Left ventricle myocardium inferior (tissue), 1 donor: ENCODE results near the gene PFN4. TPM values are rescaled to one million over a fixed set of nuclear protein-coding genes. Genes with fewer than 3 reads are reported as not detected.
A peak's percentile ranks its signal among the peaks of the same experiment; 100 is the strongest.
"Not testable (repeated sequence)": the region's sequence is repeated elsewhere in the genome, so short reads cannot be mapped to it uniquely, and the experiment has no call there.

Experiments used
- DNase-seq: peaks from one replicate; pipeline ENCODE4 v3.0.0-alpha.2; 2020
- H3K27ac ChIP-seq: fragments of 200-600 bp; replicated peaks from 2 replicates; pipeline ENCODE4 v1.8.0; 2021
- H3K27me3 ChIP-seq: fragments of 200-600 bp; 2 replicates; pipeline ENCODE4 v1.8.0; 2021; ENCODE audit warnings: low read depth
- H3K36me3 ChIP-seq: fragments of 200-600 bp; 2 replicates; pipeline ENCODE4 v1.8.0; 2021
- H3K4me1 ChIP-seq: fragments of 200-600 bp; 2 replicates; pipeline ENCODE4 v1.8.0; 2021
- H3K4me3 ChIP-seq: fragments of 200-600 bp; 2 replicates; pipeline ENCODE4 v1.8.0; 2021; ENCODE audit warnings: mild to moderate bottlenecking, moderate library complexity
- H3K9me3 ChIP-seq: fragments of 200-600 bp; replicated peaks from 2 replicates; pipeline ENCODE4 v1.8.0; 2021
- intact Hi-C: fragments of 100-400 bp; cut with micrococcal nuclease; formaldehyde crosslinking; loops from one replicate; pipeline ENCODE4 v1.11.0; 2022
- total RNA-seq: library from RNA; stranded (reverse); fragmentation: NEBNext Ultra II Directional; extraction: Animal tissue kit (Norgen Biotek cat#: 25700); gene quantifications from one replicate; pipeline ENCODE4 v1.2.1, GENCODE V29; 2021
- TF ChIP-seq, protein P1 (sequence below): fragments of 200-600 bp; IDR thresholded peaks from 2 replicates; pipeline ENCODE4 v1.8.0; 2021; ENCODE audit warnings: antibody characterized with exemption, mild to moderate bottlenecking, borderline replicate concordance
- donor health status: DM: no; HTN: yes; CAD: no; lungs with severe emphysema.

Gene PFN4
- total RNA-seq, 1 donor from 2014 or later: 0.74 TPM

DNA sequence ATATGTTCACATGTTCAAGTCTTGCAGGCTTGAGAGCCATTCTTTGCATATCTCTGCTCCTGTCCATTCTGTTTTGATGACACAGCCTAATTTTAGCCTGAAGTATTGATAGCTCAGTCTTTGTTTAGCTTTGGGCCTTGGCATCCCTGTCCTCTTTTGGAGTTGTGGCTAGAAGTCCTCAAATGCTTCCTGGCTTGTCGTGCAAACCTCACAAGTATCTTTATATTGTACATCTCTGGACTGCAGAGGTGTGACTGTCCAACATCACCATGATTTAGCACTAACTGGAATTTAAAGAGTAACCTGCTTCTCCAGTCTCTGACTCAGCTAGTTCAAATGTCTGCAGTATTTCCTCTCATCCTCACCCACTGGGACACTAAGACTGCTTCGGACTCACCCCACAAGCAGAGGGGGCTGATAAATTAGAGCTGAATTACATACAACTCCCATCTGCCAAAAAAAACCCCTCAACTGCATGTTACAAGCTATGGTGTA, 11.7 kb downstream of the PFN4 start:
- Histone ChIP-seq H3K9me3 (peaks cover 33% of the 10 kb centered on the region), H3K4me3 (no peak overlapping the region), H3K36me3 (peaks cover 7% of the 10 kb centered on the region), H3K27ac (peak overlapping the region; percentile 65), H3K4me1 (peaks cover 5% of the 10 kb centered on the region), H3K27me3 (no peaks in the 10 kb centered on the region)
- TF ChIP-seq, protein P1, sequence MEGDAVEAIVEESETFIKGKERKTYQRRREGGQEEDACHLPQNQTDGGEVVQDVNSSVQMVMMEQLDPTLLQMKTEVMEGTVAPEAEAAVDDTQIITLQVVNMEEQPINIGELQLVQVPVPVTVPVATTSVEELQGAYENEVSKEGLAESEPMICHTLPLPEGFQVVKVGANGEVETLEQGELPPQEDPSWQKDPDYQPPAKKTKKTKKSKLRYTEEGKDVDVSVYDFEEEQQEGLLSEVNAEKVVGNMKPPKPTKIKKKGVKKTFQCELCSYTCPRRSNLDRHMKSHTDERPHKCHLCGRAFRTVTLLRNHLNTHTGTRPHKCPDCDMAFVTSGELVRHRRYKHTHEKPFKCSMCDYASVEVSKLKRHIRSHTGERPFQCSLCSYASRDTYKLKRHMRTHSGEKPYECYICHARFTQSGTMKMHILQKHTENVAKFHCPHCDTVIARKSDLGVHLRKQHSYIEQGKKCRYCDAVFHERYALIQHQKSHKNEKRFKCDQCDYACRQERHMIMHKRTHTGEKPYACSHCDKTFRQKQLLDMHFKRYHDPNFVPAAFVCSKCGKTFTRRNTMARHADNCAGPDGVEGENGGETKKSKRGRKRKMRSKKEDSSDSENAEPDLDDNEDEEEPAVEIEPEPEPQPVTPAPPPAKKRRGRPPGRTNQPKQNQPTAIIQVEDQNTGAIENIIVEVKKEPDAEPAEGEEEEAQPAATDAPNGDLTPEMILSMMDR: no peak
- intact Hi-C loops: no loop called here
- DNase-seq: no peak

DNA sequence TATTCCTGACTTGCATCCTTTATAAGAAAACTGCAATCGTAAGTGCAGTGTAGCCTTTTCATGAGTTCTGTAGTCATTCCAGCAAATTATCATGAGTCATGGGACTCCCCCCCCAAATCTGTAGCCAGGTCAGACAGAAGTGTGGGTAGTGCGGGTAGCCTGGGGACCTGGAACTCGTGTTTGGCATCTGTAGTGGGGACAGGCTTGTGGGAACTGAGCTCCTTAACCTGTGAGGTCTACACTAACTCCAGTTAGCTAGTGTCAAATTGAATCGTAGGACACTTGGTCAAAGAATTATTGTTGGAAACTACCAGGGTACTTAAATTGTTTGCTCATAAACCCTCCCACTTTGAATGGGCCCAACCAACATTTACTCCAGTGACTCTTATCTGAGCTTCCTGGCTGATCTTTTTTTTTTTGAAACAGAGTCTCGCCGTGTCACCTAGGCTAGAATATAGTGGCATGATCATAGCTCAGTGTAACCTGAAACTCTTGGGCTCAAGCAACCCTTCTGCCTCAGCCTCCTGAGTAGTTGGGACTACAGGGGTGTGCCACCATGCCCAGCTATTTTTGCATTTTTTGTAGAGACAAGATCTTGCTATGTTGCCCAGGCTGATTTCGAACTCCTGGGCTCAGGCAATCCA, 12.4 kb downstream of the PFN4 start:
- Histone ChIP-seq H3K27me3 (no peaks in the 10 kb centered on the region), H3K36me3 (peaks cover 7% of the 10 kb centered on the region), H3K4me3 (no peak overlapping the region), H3K27ac (peak overlapping the region; percentile 65), H3K9me3 (peaks cover 36% of the 10 kb centered on the region), H3K4me1 (peaks cover 5% of the 10 kb centered on the region)
- intact Hi-C loops: no loop called here
- DNase-seq: no peak
- TF ChIP-seq, protein P1: no peak

DNA sequence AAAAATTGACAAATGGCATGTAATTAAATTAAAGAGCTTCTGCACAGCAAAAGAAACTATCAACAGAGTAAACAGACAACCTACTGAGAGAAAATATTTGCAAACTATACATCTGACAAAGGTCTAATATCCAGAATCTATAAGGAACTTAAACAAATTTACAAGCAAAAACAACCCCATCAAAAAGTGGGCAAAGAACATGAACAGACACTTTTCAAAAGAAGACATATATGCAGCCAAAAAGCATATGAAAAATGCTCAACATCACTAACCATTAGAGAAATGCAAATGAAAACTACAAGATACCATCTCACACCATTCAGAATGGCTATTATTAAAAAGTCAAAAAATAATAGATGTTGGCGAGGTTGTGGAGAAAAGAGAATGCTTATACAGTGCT, 13.7 kb downstream of the PFN4 start:
- DNase-seq, H3K27me3 ChIP-seq, H3K4me3 ChIP-seq, H3K27ac ChIP-seq, H3K4me1 ChIP-seq, intact Hi-C loops, H3K36me3 ChIP-seq: not testable (repeated sequence)
- peaks cover 28% of the 10 kb centered on the region for H3K9me3 ChIP-seq

DNA sequence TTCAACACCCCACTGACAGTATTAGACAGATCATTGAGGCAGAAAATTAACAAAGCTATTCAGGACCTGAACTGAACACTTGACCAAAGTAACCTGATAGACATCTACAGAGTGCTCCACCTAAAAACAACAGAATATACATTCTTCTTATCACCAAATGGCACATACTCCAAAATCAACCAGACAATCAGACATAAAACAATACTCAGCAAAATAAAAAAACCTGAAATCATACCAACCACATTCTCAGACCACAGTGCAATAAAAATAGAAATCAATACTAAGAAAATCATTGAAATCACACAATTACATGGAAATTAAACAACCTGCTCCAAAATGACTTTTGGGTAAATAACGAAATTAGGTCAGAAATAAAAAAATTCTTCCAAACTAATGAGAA, 15.8 kb downstream of the PFN4 start:
- DNase-seq: no peak
- Histone ChIP-seq H3K27ac (no peak overlapping the region), H3K4me1 (peaks cover 5% of the 10 kb centered on the region), H3K36me3 (no peaks in the 10 kb centered on the region), H3K9me3 (peaks cover 25% of the 10 kb centered on the region), H3K4me3 (no peak overlapping the region), H3K27me3 (no peaks in the 10 kb centered on the region)
- intact Hi-C loops: no loop called here
- TF ChIP-seq, protein P1: no peak

DNA sequence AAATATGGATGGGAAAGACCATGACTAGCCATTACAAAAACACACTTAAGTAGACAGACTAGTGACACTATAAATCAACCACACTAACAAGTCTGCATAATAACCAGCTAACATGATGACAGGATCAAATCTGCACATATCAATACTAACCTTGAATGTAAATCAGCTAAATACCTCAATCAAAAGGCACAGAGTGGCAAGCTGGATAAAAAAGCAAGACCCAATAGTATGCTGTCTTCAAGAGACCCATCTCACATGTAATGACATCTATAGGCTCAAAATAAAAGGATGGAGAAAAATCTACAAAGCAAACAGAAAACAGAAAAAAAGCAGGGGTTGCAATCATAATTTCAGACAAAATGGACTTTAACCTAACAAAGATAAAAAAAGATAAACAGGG, 16.3 kb downstream of the PFN4 start:
- TF ChIP-seq, protein P1: no peak
- intact Hi-C loops: no loop called here
- Histone ChIP-seq H3K4me3 (no peak overlapping the region), H3K27ac (no peak overlapping the region), H3K9me3 (peaks cover 25% of the 10 kb centered on the region), H3K36me3 (no peaks in the 10 kb centered on the region), H3K4me1 (peaks cover 4% of the 10 kb centered on the region), H3K27me3 (no peaks in the 10 kb centered on the region)
- no peak for DNase-seq

DNA sequence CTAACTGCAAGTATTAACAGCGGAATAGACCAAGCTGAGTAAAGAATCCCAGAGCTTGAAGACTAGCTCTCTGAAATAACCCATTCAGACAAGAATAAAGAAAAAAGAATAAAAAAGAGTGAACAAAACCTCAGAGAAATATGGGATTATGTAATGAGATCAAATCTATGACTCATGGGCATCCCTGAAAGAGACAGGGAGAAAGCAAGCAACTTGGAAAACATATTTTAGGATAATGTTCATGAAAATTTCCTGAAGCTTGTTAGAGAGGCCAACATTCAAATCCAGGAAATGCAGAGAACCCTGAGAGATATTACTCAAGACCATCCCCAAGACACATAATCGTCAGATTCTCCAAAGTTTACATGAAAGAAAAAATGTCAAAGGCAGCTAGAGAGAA, 17.3 kb downstream of the PFN4 start:
- no peak overlapping the region for H3K4me3 ChIP-seq
- H3K4me1 ChIP-seq: no peaks in the 10 kb centered on the region
- TF ChIP-seq, protein P1: no peak
- no peaks in the 10 kb centered on the region for H3K36me3 ChIP-seq
- peaks cover 25% of the 10 kb centered on the region for H3K9me3 ChIP-seq
- no peak for DNase-seq
- H3K27me3 ChIP-seq: no peaks in the 10 kb centered on the region
- H3K27ac ChIP-seq: no peak overlapping the region
- intact Hi-C loops: no loop called here
